ENCODE measurements around the gene NR2C2AP. TPM values are rescaled to one million over a fixed set of nuclear protein-coding genes. Genes with fewer than 3 reads are reported as not detected.

The NR2C2AP gene
- total and polyA plus RNA-seq, 2 donors (not counting 3 experiments of a cell fraction or from before 2014, with no cell fraction given), result 11.9 to 17.5 TPM

- H3K36me3 ChIP-seq (ENCODE audit: control insufficient read depth in 2 of 2, extremely low read depth in 1 of 2, insufficient read depth in 2 of 2, low read length in 2 of 2), result no peaks in the 10 kb centered on the region
- no peak for TF ChIP-seq POLR2A (IDR thresholded peaks at IDR 0.05; ENCODE audit: low read depth, low read length)
- TF ChIP-seq EZH2 (IDR thresholded peaks at IDR 0.05; ENCODE audit: borderline replicate concordance, low read depth, low read length, severe bottlenecking), result no peak
- TF ChIP-seq GATA2 (IDR thresholded peaks at IDR 0.05; ENCODE audit: insufficient read depth, insufficient read length, low read depth, low read length), result no peak
- TF ChIP-seq MYC (IDR thresholded peaks at IDR 0.05; ENCODE audit: low read depth, low read length), result no peak
- TF ChIP-seq POLR2AphosphoS5 (IDR thresholded peaks at IDR 0.05; ENCODE audit: insufficient read depth, low read depth, low read length), result no peak
- TF ChIP-seq CTCF (IDR thresholded peaks at IDR 0.05; ENCODE audit: extremely low read depth in 1 of 2, insufficient read depth in 1 of 2, low read depth in 1 of 2, low read length in 2 of 2), result no peak
- TF ChIP-seq FOS (IDR thresholded peaks at IDR 0.05; ENCODE audit: borderline replicate concordance, insufficient read depth, low read length), result no peak
- TF ChIP-seq, protein P1, sequence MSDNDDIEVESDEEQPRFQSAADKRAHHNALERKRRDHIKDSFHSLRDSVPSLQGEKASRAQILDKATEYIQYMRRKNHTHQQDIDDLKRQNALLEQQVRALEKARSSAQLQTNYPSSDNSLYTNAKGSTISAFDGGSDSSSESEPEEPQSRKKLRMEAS (IDR thresholded peaks at IDR 0.05; ENCODE audit: insufficient read depth, insufficient read length), result no peak
- no peak for TF ChIP-seq JUN (IDR thresholded peaks at IDR 0.05; ENCODE audit: borderline replicate concordance, insufficient read depth, insufficient read length, low read depth)
- no peaks in the 10 kb centered on the region for H3K9me1 ChIP-seq (replicated peaks; ENCODE audit: control insufficient read depth, extremely low read depth, insufficient read depth, low read length)
- no peaks in the 10 kb centered on the region for H3K4me1 ChIP-seq (ENCODE audit: control insufficient read depth, extremely low read depth, insufficient read depth, low read length)
- POLR2A ChIA-PET, result no interaction called here
- no peak within 1 kb of the TSS for H3K9ac ChIP-seq (replicated peaks; ENCODE audit: extremely low read depth, insufficient read depth, low read length)
- H3K4me3 ChIP-seq (replicated peaks in 1 of 3; ENCODE audit: insufficient read depth in 1 of 3, low read depth in 1 of 3, low read length in 3 of 3), result no peak within 1 kb of the TSS
- peaks cover 10 to 11% of the 10 kb centered on the region in 2 experiments for H3K27me3 ChIP-seq (ENCODE audit: control insufficient read depth in 2 of 2, insufficient read depth in 2 of 2, low read length in 2 of 2)
- no TSS peak for BruUV-seq (replicated peaks)
- CTCF ChIA-PET, result no interaction called here
- no peak within 1 kb of the TSS for H3K4me2 ChIP-seq (ENCODE audit: insufficient read depth, low read length)
- no peaks in the 10 kb centered on the region for H4K20me1 ChIP-seq (replicated peaks; ENCODE audit: control insufficient read depth, extremely low read depth, insufficient read depth, low read length)
- dilution Hi-C loops (cut with MboI; ENCODE audit: extremely low pct_ligation_motif_present, low sequenced_read_pairs), result no loop called here
- intact Hi-C loops (cut with micrococcal nuclease), result no loop called here
- FAIRE-seq (no peak), DNase-seq (ENCODE audit: low read depth, low spot score) (no peak)
- no peak within 1 kb of the TSS for H3K27ac ChIP-seq (ENCODE audit: insufficient read depth, low read depth, low read length)
- no peak within 1 kb of the TSS for H2AFZ ChIP-seq (ENCODE audit: low read depth, low read length)
- no peaks in the 10 kb centered on the region for H3K9me3 ChIP-seq (replicated peaks; ENCODE audit: control insufficient read depth, insufficient read depth, low read length)
- H3K79me2 ChIP-seq (ENCODE audit: control insufficient read depth, insufficient read depth, low read length), result no peaks in the 10 kb centered on the region
These were observed 8.5 kb upstream of the NR2C2AP start, which contains the start of gene NCAN for GRCh38 chr19:19211499-19212420. NCAN (plus strand) TSS chr19:19211958; CDS start chr19:19216954, 4,996 bp downstream.
